Type B pancreatic cell (in vitro differentiated cells): ENCODE data around the gene MRPL39. TPM values are rescaled to one million over a fixed set of nuclear protein-coding genes. Genes with fewer than 3 reads are reported as not detected.

Source experiments
- DNase-seq: peaks from one replicate; pipeline ENCODE4 v3.0.0; 2021; ENCODE audit warnings: mixed read lengths; ENCODE audit not compliant: unreplicated experiment; ENCODE audit errors: extremely low spot score
- H3K27ac Mint-ChIP-seq: 2 replicates; pipeline ENCODE4 v1.8.0; 2021; ENCODE audit warnings: mild to moderate bottlenecking, mixed read lengths
- H3K27me3 Mint-ChIP-seq: 2 replicates; pipeline ENCODE4 v1.8.0; 2021; ENCODE audit warnings: mixed read lengths
- H3K36me3 Mint-ChIP-seq: 2 replicates; pipeline ENCODE4 v1.8.0; 2021; ENCODE audit warnings: mixed read lengths
- H3K4me1 Mint-ChIP-seq: one replicate; pipeline ENCODE4 v1.8.0; 2021; ENCODE audit warnings: mixed read lengths; ENCODE audit not compliant: unreplicated experiment
- H3K4me3 Mint-ChIP-seq: 2 replicates; pipeline ENCODE4 v1.8.0; 2021; ENCODE audit warnings: mild to moderate bottlenecking, mixed read lengths
- H3K9me3 Mint-ChIP-seq: 2 replicates; pipeline ENCODE4 v1.8.0; 2021; ENCODE audit warnings: mixed read lengths
- total RNA-seq: library from RNA; stranded (reverse); gene quantifications from 2 replicates; pipeline ENCODE4 v1.2.1, GENCODE V29; 2021; ENCODE audit warnings: low replicate concordance
- TF ChIP-seq, protein P1 (sequence below): fragments of 200-600 bp; sonication (generic); conservative IDR thresholded peaks from 2 replicates; pipeline ENCODE4 v1.5.0; 2021; ENCODE audit warnings: antibody characterized with exemption, mild to moderate bottlenecking

MRPL39 gene
- total RNA-seq, 1 donor from 2014 or later: 36.3 TPM

DNA sequence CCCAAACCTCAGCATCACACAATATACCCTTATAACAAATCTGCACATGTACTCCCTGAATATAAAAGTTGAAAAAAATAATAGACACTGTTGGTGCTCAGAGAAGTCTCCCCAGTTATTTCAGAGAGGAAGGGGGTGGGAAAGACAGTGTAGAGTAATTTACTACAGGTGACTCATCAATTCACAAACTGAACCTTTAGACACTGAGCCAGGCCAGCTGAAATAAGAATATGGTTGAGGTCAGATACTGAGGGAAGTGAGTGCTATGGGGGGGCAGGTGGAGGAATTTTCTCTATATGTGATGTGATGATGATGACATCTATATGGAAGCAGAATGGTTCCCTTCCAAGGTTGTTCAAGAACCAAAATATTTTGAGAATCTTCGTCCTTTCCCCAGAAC is 50.1 kb downstream of the MRPL39 start:
- Mint-ChIP-seq H3K4me1 (no peaks in the 10 kb centered on the region), H3K9me3 (no peaks in the 10 kb centered on the region), H3K4me3 (no peak overlapping the region), H3K27me3 (peaks cover 11% of the 10 kb centered on the region), H3K36me3 (peaks cover 5% of the 10 kb centered on the region), H3K27ac (no peak overlapping the region)
- TF ChIP-seq, protein P1, sequence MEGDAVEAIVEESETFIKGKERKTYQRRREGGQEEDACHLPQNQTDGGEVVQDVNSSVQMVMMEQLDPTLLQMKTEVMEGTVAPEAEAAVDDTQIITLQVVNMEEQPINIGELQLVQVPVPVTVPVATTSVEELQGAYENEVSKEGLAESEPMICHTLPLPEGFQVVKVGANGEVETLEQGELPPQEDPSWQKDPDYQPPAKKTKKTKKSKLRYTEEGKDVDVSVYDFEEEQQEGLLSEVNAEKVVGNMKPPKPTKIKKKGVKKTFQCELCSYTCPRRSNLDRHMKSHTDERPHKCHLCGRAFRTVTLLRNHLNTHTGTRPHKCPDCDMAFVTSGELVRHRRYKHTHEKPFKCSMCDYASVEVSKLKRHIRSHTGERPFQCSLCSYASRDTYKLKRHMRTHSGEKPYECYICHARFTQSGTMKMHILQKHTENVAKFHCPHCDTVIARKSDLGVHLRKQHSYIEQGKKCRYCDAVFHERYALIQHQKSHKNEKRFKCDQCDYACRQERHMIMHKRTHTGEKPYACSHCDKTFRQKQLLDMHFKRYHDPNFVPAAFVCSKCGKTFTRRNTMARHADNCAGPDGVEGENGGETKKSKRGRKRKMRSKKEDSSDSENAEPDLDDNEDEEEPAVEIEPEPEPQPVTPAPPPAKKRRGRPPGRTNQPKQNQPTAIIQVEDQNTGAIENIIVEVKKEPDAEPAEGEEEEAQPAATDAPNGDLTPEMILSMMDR: no peak
- no peak for DNase-seq

DNA sequence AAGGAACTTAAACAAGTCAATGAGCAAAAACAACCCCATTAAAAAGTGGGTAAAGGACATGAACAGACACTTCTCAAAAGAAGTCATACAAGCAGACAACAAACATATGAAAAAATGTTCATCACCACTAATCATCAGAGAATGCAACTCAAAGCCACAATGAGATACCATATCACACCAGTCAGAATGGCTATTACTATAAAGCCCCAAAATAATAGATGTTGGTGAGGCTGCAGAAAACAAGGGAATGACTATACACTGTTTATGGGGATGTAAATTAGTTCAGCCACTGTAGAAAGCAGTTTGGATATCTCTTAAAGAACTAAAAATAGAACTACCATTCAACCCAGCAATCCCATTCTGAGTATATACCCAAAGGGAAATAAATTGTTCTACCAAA is 51.2 kb downstream of the MRPL39 start:
- H3K4me3 Mint-ChIP-seq: no peak overlapping the region
- TF ChIP-seq, protein P1: no peak
- H3K27me3 Mint-ChIP-seq: peaks cover 4% of the 10 kb centered on the region
- H3K36me3 Mint-ChIP-seq: peaks cover 3% of the 10 kb centered on the region
- H3K27ac Mint-ChIP-seq: no peak overlapping the region
- no peak for DNase-seq
- no peaks in the 10 kb centered on the region for H3K9me3 Mint-ChIP-seq
- no peaks in the 10 kb centered on the region for H3K4me1 Mint-ChIP-seq

DNA sequence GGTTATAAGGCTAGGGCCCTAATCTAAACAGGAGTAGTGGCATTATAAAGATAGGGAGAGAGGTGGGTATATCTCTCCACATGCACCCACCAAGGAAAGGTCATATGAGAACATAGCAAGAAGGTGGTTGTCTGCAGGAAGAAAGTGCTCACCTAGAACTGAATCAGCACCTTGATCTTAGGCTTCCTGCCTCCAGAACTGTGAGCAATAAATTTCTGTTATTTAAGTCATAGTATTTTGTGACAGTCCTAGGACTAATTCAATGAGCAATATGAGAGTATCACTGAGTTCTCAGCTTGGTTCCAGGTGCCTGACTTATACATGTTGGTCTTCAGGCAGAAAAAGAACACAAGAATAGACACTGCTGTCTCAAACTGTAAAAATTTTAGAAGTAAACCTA is 51.8 kb downstream of the MRPL39 start:
- DNase-seq: no peak
- Mint-ChIP-seq H3K9me3 (no peaks in the 10 kb centered on the region), H3K4me1 (no peaks in the 10 kb centered on the region), H3K27ac (no peak overlapping the region), H3K27me3 (no peaks in the 10 kb centered on the region), H3K36me3 (no peaks in the 10 kb centered on the region), H3K4me3 (no peak overlapping the region)
- TF ChIP-seq, protein P1: no peak

DNA sequence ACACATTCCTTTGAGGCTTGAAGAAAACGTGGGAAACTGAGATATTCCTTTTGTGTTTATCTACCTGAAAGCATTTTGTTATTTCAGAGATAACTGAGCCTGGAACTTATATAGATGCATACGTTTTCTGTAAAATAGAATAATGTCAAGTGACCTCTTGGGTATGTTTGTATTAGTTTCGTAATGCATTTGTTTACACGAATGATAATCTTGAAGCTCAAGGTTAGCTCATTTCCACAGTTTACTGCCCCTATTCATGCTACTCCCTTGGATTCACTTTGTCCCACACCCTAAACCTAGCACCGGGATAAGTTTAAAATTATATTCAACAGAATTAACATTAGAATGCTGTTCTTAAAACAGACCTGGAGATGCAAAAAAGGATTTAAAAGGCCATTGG is 54.4 kb downstream of the MRPL39 start:
- H3K36me3 Mint-ChIP-seq: no peaks in the 10 kb centered on the region
- H3K4me1 Mint-ChIP-seq: no peaks in the 10 kb centered on the region
- TF ChIP-seq, protein P1: no peak
- no peaks in the 10 kb centered on the region for H3K27me3 Mint-ChIP-seq
- H3K9me3 Mint-ChIP-seq: no peaks in the 10 kb centered on the region
- H3K4me3 Mint-ChIP-seq: no peak overlapping the region
- no peak for DNase-seq
- H3K27ac Mint-ChIP-seq: no peak overlapping the region

DNA sequence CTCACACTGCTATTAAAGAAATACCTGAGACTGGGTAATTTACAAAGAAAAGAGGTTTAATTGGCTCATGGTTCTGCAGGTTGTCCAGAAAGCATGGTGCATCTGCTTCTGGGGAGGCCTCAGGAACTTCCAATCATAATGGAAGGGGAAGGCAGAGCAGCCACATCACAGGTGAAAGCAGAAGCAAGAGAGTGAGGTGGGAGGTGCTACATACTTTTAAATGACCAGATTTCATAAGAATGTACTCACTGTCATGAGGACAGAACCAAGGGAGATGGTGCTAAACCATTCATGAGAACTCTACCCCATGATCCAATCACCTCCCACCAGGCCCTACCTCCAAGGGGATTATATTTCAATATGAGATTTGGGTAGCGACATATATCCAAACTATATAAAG is 55.7 kb downstream of the MRPL39 start:
- H3K27me3 Mint-ChIP-seq: no peaks in the 10 kb centered on the region
- TF ChIP-seq, protein P1: no peak
- no peaks in the 10 kb centered on the region for H3K9me3 Mint-ChIP-seq
- no peak overlapping the region for H3K27ac Mint-ChIP-seq
- no peaks in the 10 kb centered on the region for H3K36me3 Mint-ChIP-seq
- H3K4me1 Mint-ChIP-seq: no peaks in the 10 kb centered on the region
- no peak for DNase-seq
- H3K4me3 Mint-ChIP-seq: no peak overlapping the region
